ENCODE results near the gene AGAP3.

Gene AGAP3

GRCh38 chr7:151172273-151173141 is 86.2 kb downstream of the AGAP3 start:
- ChIA-PET POLR2A (no interaction called here), CTCF (interaction anchor here (0.6 to 1.0 kb wide), 8 partner anchors 10 to 78 kb away, joined by 3 to 4 read pairs (median 3); no protein-coding TSS in a partner anchor)
- Histone ChIP-seq H3K4me3 (ENCODE audit: control insufficient read depth in 1 of 7, extremely low read depth in 1 of 7, insufficient read depth in 4 of 7, low read depth in 2 of 7, low read length in 6 of 7) (no peak overlapping the region), H3K9me3 (ENCODE audit: control extremely low read depth in 1 of 5, control insufficient read depth in 4 of 5, insufficient read depth in 2 of 5, low read depth in 1 of 5, low read length in 4 of 5) (peaks cover 0 to 18% (median 14%) of the 10 kb centered on the region in 5 experiments), H3K36me3 (ENCODE audit: control insufficient read depth in 4 of 4, insufficient read depth in 4 of 4, low read length in 3 of 4) (no peaks in the 10 kb centered on the region), H3K27me3 (replicated peaks in 2 of 5; ENCODE audit: control insufficient read depth in 4 of 5, insufficient read depth in 5 of 5, low read length in 4 of 5) (peaks cover 4 to 72% (median 19%) of the 10 kb centered on the region in 5 experiments), H3K27ac (ENCODE audit: insufficient read depth in 1 of 2, low read depth in 1 of 2, low read length in 2 of 2, poor library complexity in 1 of 2, severe bottlenecking in 2 of 2) (no peak overlapping the region), H3K4me1 (ENCODE audit: control extremely low read depth in 1 of 4, control insufficient read depth in 4 of 4, insufficient read depth in 4 of 4, low read length in 3 of 4) (peaks cover 0 to 10% (median 8%) of the 10 kb centered on the region in 4 experiments)
- 19% methylated on average over 42 of the region's 42 CpGs for WGBS (ENCODE audit: insufficient coverage)
- DNase-seq, result peak; percentile 71 to 83 (median 81)

- POLR2A ChIA-PET, result no interaction called here
- Histone ChIP-seq H3K4me1 (ENCODE audit: control extremely low read depth in 1 of 4, control insufficient read depth in 4 of 4, insufficient read depth in 4 of 4, low read length in 3 of 4) (peaks cover 0 to 3% (median 0%) of the 10 kb centered on the region in 4 experiments), H3K27ac (ENCODE audit: insufficient read depth in 1 of 2, low read depth in 1 of 2, low read length in 2 of 2, poor library complexity in 1 of 2, severe bottlenecking in 2 of 2) (no peak overlapping the region)
These were observed 87.3 kb downstream of the AGAP3 start for GRCh38 chr7:151173386-151174245.

GRCh38 chr7:151174246-151175046 is 88.2 kb downstream of the AGAP3 start:
- H3K36me3 ChIP-seq (ENCODE audit: control insufficient read depth in 4 of 4, insufficient read depth in 4 of 4, low read length in 3 of 4), result no peaks in the 10 kb centered on the region
- ChIA-PET CTCF (interaction anchor here (0.8 to 1.7 kb wide), 9 partner anchors 8 to 163 kb away, joined by 3 to 7 read pairs (median 4); no protein-coding TSS in a partner anchor), POLR2A (no interaction called here)
- H3K4me1 ChIP-seq (ENCODE audit: control extremely low read depth in 1 of 4, control insufficient read depth in 4 of 4, insufficient read depth in 4 of 4, low read length in 3 of 4), result peaks cover 0 to 3% (median 0%) of the 10 kb centered on the region in 4 experiments
- peaks cover 0 to 18% (median 14%) of the 10 kb centered on the region in 5 experiments for H3K9me3 ChIP-seq (ENCODE audit: control extremely low read depth in 1 of 5, control insufficient read depth in 4 of 5, insufficient read depth in 2 of 5, low read depth in 1 of 5, low read length in 4 of 5)
- H3K27ac ChIP-seq (ENCODE audit: insufficient read depth in 1 of 2, low read depth in 1 of 2, low read length in 2 of 2, poor library complexity in 1 of 2, severe bottlenecking in 2 of 2), result no peak overlapping the region
- peak; percentile 55 to 73 (median 72) for DNase-seq
- WGBS (ENCODE audit: insufficient coverage), result 59% methylated on average over 76 of the region's 77 CpGs
- H3K4me3 ChIP-seq (ENCODE audit: control insufficient read depth in 1 of 7, extremely low read depth in 1 of 7, insufficient read depth in 4 of 7, low read depth in 2 of 7, low read length in 6 of 7), result no peak overlapping the region
- H3K27me3 ChIP-seq (replicated peaks in 2 of 5; ENCODE audit: control insufficient read depth in 4 of 5, insufficient read depth in 5 of 5, low read length in 4 of 5), result peaks cover 0 to 56% (median 17%) of the 10 kb centered on the region in 5 experiments

More at GRCh38 chr7:151173386-151174245, 87.3 kb downstream of the AGAP3 start:
- no peak for DNase-seq
- CTCF ChIA-PET, result interaction anchor here (0.8 to 1.0 kb wide), 3 partner anchors 11 to 50 kb away, joined by 3 read pairs; no protein-coding TSS in a partner anchor
- peaks cover 4 to 64% (median 21%) of the 10 kb centered on the region in 5 experiments for H3K27me3 ChIP-seq (replicated peaks in 2 of 5; ENCODE audit: control insufficient read depth in 4 of 5, insufficient read depth in 5 of 5, low read length in 4 of 5)
- 84% methylated on average over 37 of the region's 43 CpGs for WGBS (ENCODE audit: insufficient coverage)
- H3K4me3 ChIP-seq (ENCODE audit: control insufficient read depth in 1 of 7, extremely low read depth in 1 of 7, insufficient read depth in 4 of 7, low read depth in 2 of 7, low read length in 6 of 7), result no peak overlapping the region
- H3K9me3 ChIP-seq (ENCODE audit: control extremely low read depth in 1 of 5, control insufficient read depth in 4 of 5, insufficient read depth in 2 of 5, low read depth in 1 of 5, low read length in 4 of 5), result peaks cover 0 to 18% (median 14%) of the 10 kb centered on the region in 5 experiments
- no peaks in the 10 kb centered on the region for H3K36me3 ChIP-seq (ENCODE audit: control insufficient read depth in 4 of 4, insufficient read depth in 4 of 4, low read length in 3 of 4)

- Histone ChIP-seq H3K9me3 (ENCODE audit: control extremely low read depth in 1 of 5, control insufficient read depth in 4 of 5, insufficient read depth in 2 of 5, low read depth in 1 of 5, low read length in 4 of 5) (peaks cover 0 to 18% (median 14%) of the 10 kb centered on the region in 5 experiments), H3K36me3 (ENCODE audit: control insufficient read depth in 4 of 4, insufficient read depth in 4 of 4, low read length in 3 of 4) (no peaks in the 10 kb centered on the region), H3K4me3 (ENCODE audit: control insufficient read depth in 1 of 7, extremely low read depth in 1 of 7, insufficient read depth in 4 of 7, low read depth in 2 of 7, low read length in 6 of 7) (no peak overlapping the region), H3K27ac (ENCODE audit: insufficient read depth in 1 of 2, low read depth in 1 of 2, low read length in 2 of 2, poor library complexity in 1 of 2, severe bottlenecking in 2 of 2) (no peak overlapping the region), H3K27me3 (replicated peaks in 2 of 5; ENCODE audit: control insufficient read depth in 4 of 5, insufficient read depth in 5 of 5, low read length in 4 of 5) (peaks cover 0 to 48% (median 15%) of the 10 kb centered on the region in 5 experiments), H3K4me1 (ENCODE audit: control extremely low read depth in 1 of 4, control insufficient read depth in 4 of 4, insufficient read depth in 4 of 4, low read length in 3 of 4) (peaks cover 0 to 3% (median 0%) of the 10 kb centered on the region in 4 experiments)
- WGBS (ENCODE audit: insufficient coverage), result 82% methylated on average over 15 of the region's 16 CpGs
- CTCF ChIA-PET, result interaction anchor here (0.8 to 1.7 kb wide), 9 partner anchors 8 to 164 kb away, joined by 3 to 7 read pairs (median 4); no protein-coding TSS in a partner anchor
- POLR2A ChIA-PET, result no interaction called here
- no peak for DNase-seq
These were observed 88.9 kb downstream of the AGAP3 start for GRCh38 chr7:151175047-151175792.

- whole genome bisulfite sequencing (ENCODE audit: insufficient coverage), result 85% methylated on average over 21 of the region's 23 CpGs
- ChIA-PET POLR2A (no interaction called here), CTCF (interaction anchor here (1.0 to 1.7 kb wide), 7 partner anchors 20 to 68 kb away, joined by 3 to 7 read pairs (median 4); no protein-coding TSS in a partner anchor)
- no peaks in the 10 kb centered on the region for H3K36me3 ChIP-seq (ENCODE audit: control insufficient read depth in 4 of 4, insufficient read depth in 4 of 4, low read length in 3 of 4)
- DNase-seq, result no peak
- peaks cover 0 to 3% (median 0%) of the 10 kb centered on the region in 4 experiments for H3K4me1 ChIP-seq (ENCODE audit: control extremely low read depth in 1 of 4, control insufficient read depth in 4 of 4, insufficient read depth in 4 of 4, low read length in 3 of 4)
- H3K4me3 ChIP-seq (ENCODE audit: control insufficient read depth in 1 of 7, extremely low read depth in 1 of 7, insufficient read depth in 4 of 7, low read depth in 2 of 7, low read length in 6 of 7), result no peak overlapping the region
- peaks cover 0 to 46% (median 15%) of the 10 kb centered on the region in 5 experiments for H3K27me3 ChIP-seq (replicated peaks in 2 of 5; ENCODE audit: control insufficient read depth in 4 of 5, insufficient read depth in 5 of 5, low read length in 4 of 5)
- H3K27ac ChIP-seq (ENCODE audit: insufficient read depth in 1 of 2, low read depth in 1 of 2, low read length in 2 of 2, poor library complexity in 1 of 2, severe bottlenecking in 2 of 2), result no peak overlapping the region
- H3K9me3 ChIP-seq (ENCODE audit: control extremely low read depth in 1 of 5, control insufficient read depth in 4 of 5, insufficient read depth in 2 of 5, low read depth in 1 of 5, low read length in 4 of 5), result peaks cover 0 to 18% (median 14%) of the 10 kb centered on the region in 5 experiments
These were observed 89.6 kb downstream of the AGAP3 start for GRCh38 chr7:151175793-151176311.
